GM23248 (cell line): ENCODE data around the gene SAG. TPM values are rescaled to one million over a fixed set of nuclear protein-coding genes. Genes with fewer than 3 reads are reported as not detected.

Experiments used
- DNase-seq: peaks from one replicate; pipeline ENCODE4 v3.0.0-alpha.2; 2015
- H2AFZ ChIP-seq: fragments of 200-600 bp; sonication (generic); 2 replicates; pipeline ENCODE4 v1.6.1; 2016; ENCODE audit warnings: antibody characterized with exemption
- H3F3A ChIP-seq: fragments of 200-600 bp; sonication (generic); 2 replicates; pipeline ENCODE4 v1.6.1; 2016; ENCODE audit warnings: mild to moderate bottlenecking, antibody characterized with exemption, mixed run types; ENCODE audit not compliant: insufficient read depth
- H3K27ac ChIP-seq: fragments of 200-600 bp; sonication (generic); 2 replicates; pipeline ENCODE4 v1.5.1; 2016; ENCODE audit warnings: mild to moderate bottlenecking
- H3K27me3 ChIP-seq: fragments of 200-600 bp; sonication (generic); replicated peaks from 2 replicates; pipeline ENCODE4 v1.6.1; 2016; ENCODE audit warnings: mild to moderate bottlenecking; ENCODE audit not compliant: insufficient read depth
- H3K36me3 ChIP-seq: fragments of 200-600 bp; sonication (generic); 2 replicates; pipeline ENCODE4 v1.6.1; 2016; ENCODE audit warnings: low read depth, mild to moderate bottlenecking
- H3K4me1 ChIP-seq: fragments of 200-600 bp; sonication (generic); 2 replicates; pipeline ENCODE4 v1.6.1; 2016; ENCODE audit warnings: mild to moderate bottlenecking; ENCODE audit not compliant: insufficient read depth
- H3K4me2 ChIP-seq: fragments of 200-600 bp; sonication (generic); one replicate; pipeline ENCODE4 v1.6.1; 2016; ENCODE audit warnings: mild to moderate bottlenecking; ENCODE audit not compliant: unreplicated experiment
- H3K4me3 ChIP-seq: fragments of 200-600 bp; sonication (generic); 2 replicates; pipeline ENCODE4 v1.5.1; 2016; ENCODE audit warnings: mild to moderate bottlenecking
- H3K79me2 ChIP-seq: fragments of 200-600 bp; sonication (generic); 2 replicates; pipeline ENCODE4 v1.6.1; 2016; ENCODE audit warnings: mild to moderate bottlenecking; ENCODE audit not compliant: insufficient read depth
- H3K9ac ChIP-seq: fragments of 200-600 bp; sonication (generic); 2 replicates; pipeline ENCODE4 v1.6.1; 2016; ENCODE audit warnings: mild to moderate bottlenecking
- H3K9me2 ChIP-seq: fragments of 200-600 bp; sonication (generic); 2 replicates; pipeline ENCODE4 v1.6.1; 2016; ENCODE audit warnings: mixed run types, mild to moderate bottlenecking, moderate library complexity; ENCODE audit not compliant: insufficient read depth
- H3K9me3 ChIP-seq: fragments of 200-600 bp; sonication (generic); one replicate; pipeline ENCODE4 v1.6.1; 2017; ENCODE audit warnings: low read depth
- H4K20me1 ChIP-seq: fragments of 200-600 bp; sonication (generic); 2 replicates; pipeline ENCODE4 v1.6.0; 2016; ENCODE audit not compliant: insufficient read depth
- EZH2 ChIP-seq: fragments of 200-600 bp; sonication (generic); IDR thresholded peaks from 2 replicates; pipeline ENCODE4 v1.6.1; 2018; ENCODE audit warnings: antibody characterized with exemption, mild to moderate bottlenecking; ENCODE audit not compliant: insufficient read depth, poor library complexity, severe bottlenecking
- EZH2phosphoT487 ChIP-seq: fragments of 200-600 bp; sonication (generic); IDR thresholded peaks from 2 replicates; pipeline ENCODE4 v1.6.1; 2018; ENCODE audit warnings: antibody characterized with exemption, moderate library complexity, mild to moderate bottlenecking, low read depth; ENCODE audit not compliant: insufficient read depth
- WGBS, 2 experiments: methylation state at CpG; one replicate each; pipeline ENCODE4 v1.1.6; 2015 to 2017; ENCODE audit warnings: low lambda C conversion rate in 2 of 2, low coverage in 1 of 2; ENCODE audit errors: missing lambda C conversion rate in 2 of 2; 5-methylcytosine and 5-hydroxymethylcytosine counted together
- in situ Hi-C: fragments of 300-500 bp; cut with MboI; formaldehyde crosslinking; loops from 2 replicates; pipeline ENCODE4 v1.15.0; 2020
- polyA plus RNA-seq: library from polyadenylated mRNA; unstranded; fragments of >200 nt; fragmentation: Nextera tagmentation; extraction: Ambion mirVana; gene quantifications from 2 replicates; pipeline ENCODE4 v1.2.1, GENCODE V29; 2016
- total RNA-seq: library from RNA; depleted of rRNA; stranded (reverse); fragments of >200 nt; shearing (Covaris generic); gene quantifications from 2 replicates; pipeline ENCODE4 v1.2.3, GENCODE V29; 2014

The SAG gene
- total and polyA plus RNA-seq, 2 experiments from 2014 or later = not detected

DNA sequence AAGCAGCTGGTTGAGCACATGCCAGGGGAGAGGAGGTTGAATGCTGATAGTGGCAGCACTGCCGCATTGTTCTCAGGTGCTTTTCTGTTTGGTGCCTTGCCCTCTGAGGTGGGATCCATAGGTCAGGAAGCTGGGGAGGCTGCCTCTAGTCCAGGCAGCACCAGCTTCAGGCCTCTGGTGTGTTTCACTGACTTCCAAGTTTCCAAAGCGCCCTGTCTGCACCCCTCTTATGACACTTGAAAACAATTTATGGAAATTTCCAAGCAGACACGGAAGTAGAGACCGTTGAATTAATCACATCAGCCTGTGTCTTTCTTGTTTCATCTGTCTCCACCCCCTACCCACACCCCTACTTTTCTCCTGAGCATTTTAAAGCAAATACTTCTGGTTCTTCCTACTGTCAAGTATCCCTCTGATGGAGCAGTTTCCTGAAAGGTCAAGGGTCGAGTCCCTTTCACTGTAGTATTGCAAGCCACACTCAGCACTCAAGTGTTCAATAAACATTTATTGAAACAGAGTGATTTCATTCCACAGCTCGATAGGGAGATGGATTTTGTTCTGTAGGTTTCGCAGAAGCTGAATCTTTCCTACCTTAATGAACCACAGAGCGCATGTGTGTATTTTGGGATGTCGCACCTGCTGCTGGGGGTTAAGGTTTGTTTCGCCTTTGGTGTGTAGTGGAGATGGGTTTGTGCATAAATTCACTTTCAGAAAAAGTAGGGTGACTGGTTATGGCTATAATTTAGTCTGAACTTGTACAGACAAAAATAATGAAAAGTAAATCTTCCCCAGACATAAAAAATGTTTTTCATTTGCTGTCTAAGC lies 68.1 kb downstream of the SAG start:
- in situ Hi-C loops = no loop called here
- Histone ChIP-seq H3K79me2 (0 out of 2 replicates have a peak, but pooled peaks cover 10% of the 10 kb centered on the region), H3K4me2 (no peak overlapping the region), H3K9ac (no peak overlapping the region), H3K9me2 (no peaks in the 10 kb centered on the region), H3K4me1 (no peaks in the 10 kb centered on the region), H3K9me3 (no peaks in the 10 kb centered on the region), H4K20me1 (no peaks in the 10 kb centered on the region), H3K36me3 (peaks cover 2% of the 10 kb centered on the region; the same call in 1 of the 2 replicates), H2AFZ (no peak overlapping the region), H3K27me3 (no peaks in the 10 kb centered on the region), H3K27ac (no peak overlapping the region), H3F3A (no peaks in the 10 kb centered on the region), H3K4me3 (no peak overlapping the region)
- WGBS, 2 experiments = 75 to 78% methylated on average over 10 of the region's 10 CpGs
- DNase-seq = no peak
- TF ChIP-seq EZH2 (no peak), EZH2phosphoT487 (no peak)

DNA sequence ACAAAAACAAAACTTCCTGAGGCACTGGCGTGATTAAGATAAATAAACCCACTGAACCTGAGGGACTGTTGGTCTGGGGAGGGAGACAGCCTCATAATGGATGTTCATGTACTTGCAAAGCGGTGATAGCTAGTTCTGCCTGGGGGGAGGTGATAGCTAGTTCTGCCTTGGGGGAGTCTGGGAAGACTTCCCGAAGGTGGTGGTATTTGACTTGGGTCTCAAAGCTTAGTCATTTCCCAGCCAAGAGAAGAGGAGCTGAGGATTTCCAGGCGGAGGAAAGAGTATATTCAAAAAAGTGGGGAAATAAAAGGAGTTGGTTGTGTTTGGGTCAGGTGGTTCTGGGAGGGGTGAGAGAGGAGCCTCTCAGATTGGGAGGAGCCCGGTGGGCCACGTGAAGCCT lies 71.4 kb downstream of the SAG start:
- H3K9me2 ChIP-seq = no peaks in the 10 kb centered on the region
- H3K4me3 ChIP-seq = no peak overlapping the region
- H3K9me3 ChIP-seq = no peaks in the 10 kb centered on the region
- no peaks in the 10 kb centered on the region for H3K27me3 ChIP-seq
- H4K20me1 ChIP-seq = no peaks in the 10 kb centered on the region
- H3K79me2 ChIP-seq = no peaks in the 10 kb centered on the region
- H3K4me1 ChIP-seq = no peaks in the 10 kb centered on the region
- H3F3A ChIP-seq = no peaks in the 10 kb centered on the region
- DNase-seq = no peak
- H3K4me2 ChIP-seq = no peak overlapping the region
- no peak overlapping the region for H3K27ac ChIP-seq
- WGBS, 2 experiments = 88 to 94% methylated on average over 6 of the region's 6 CpGs
- H3K36me3 ChIP-seq = 0 out of 2 replicates have a peak, but pooled peaks cover 2% of the 10 kb centered on the region
- TF ChIP-seq EZH2 (no peak), EZH2phosphoT487 (no peak)
- H2AFZ ChIP-seq = no peak overlapping the region
- no peak overlapping the region for H3K9ac ChIP-seq
- in situ Hi-C loops = no loop called here

DNA sequence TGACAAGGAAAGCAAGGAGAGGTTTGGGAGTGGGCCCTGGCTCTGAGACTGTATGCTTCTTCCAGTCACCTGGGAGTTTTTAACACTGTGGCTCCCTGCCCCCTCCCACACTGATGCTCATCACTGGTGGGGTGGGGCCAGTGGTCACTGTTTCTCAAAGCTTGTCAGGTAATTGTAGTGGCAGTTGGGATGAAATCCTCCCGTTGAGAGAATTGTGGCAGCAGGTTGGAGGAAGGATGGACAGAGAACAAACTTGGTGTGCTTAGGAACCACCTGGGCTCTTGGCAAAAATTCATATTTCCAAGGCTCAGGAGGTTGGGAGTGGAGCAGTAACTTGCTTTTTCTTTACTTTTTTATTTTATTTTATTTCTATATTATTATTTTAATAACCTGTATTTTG lies 71.8 kb downstream of the SAG start:
- Histone ChIP-seq H3K27me3 (no peaks in the 10 kb centered on the region), H3K27ac (no peak overlapping the region), H3K9ac (no peak overlapping the region), H2AFZ (no peak overlapping the region), H3K9me3 (no peaks in the 10 kb centered on the region), H3K79me2 (no peaks in the 10 kb centered on the region), H3K9me2 (no peaks in the 10 kb centered on the region), H4K20me1 (no peaks in the 10 kb centered on the region), H3K4me1 (no peaks in the 10 kb centered on the region), H3F3A (no peaks in the 10 kb centered on the region), H3K4me3 (no peak overlapping the region), H3K36me3 (0 out of 2 replicates have a peak, but pooled peaks cover 2% of the 10 kb centered on the region), H3K4me2 (no peak overlapping the region)
- in situ Hi-C loops = no loop called here
- WGBS, 2 experiments = 82 to 89% methylated on average over 1 of the region's 1 CpG
- no peak for DNase-seq
- TF ChIP-seq EZH2phosphoT487 = no peak
- no peak for TF ChIP-seq EZH2

DNA sequence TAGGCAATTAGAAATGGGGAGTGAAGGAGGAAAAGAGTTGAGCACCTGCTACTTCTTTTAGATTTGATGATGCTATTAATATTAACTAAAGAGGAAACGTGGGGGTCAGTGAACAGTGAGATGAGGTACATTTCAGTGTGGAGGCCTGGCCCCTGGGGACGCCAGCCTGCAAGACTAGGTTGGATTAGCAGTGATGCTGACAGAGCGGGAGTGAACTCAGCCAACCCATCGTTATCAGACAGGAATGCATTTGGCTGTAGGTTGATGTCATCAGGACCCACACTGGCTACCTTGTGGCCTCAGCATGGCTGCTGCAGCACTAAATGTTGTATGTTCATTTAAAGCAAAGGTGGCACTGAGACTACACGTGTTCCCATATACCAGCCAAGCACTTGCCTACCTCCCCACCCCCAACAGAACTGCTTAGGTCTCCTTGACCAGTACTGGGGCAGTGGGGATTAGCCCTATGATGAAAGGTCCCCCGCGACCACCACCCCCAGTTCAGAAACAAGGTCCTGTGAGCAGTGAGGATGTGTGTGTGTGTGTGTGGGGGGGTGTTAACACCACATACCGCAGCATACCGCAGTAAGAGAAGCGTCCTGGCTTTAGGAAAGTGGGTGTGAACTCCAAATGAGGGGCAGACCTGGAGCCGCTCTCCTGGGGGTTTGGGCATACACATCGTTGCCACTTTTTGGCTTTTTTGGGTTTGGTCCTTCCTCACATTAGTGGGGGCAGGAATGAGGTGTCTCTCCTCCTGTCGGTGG lies 72.7 kb downstream of the SAG start:
- Histone ChIP-seq H3K9me3 (no peaks in the 10 kb centered on the region), H3K9me2 (no peaks in the 10 kb centered on the region), H3F3A (no peaks in the 10 kb centered on the region), H3K79me2 (no peaks in the 10 kb centered on the region), H3K4me2 (no peak overlapping the region), H2AFZ (no peak overlapping the region), H4K20me1 (no peaks in the 10 kb centered on the region), H3K27me3 (no peaks in the 10 kb centered on the region), H3K4me1 (no peaks in the 10 kb centered on the region), H3K36me3 (0 out of 2 replicates have a peak, but pooled peaks cover 2% of the 10 kb centered on the region), H3K4me3 (no peak overlapping the region), H3K27ac (no peak overlapping the region), H3K9ac (no peak overlapping the region)
- DNase-seq = no peak
- in situ Hi-C loops = no loop called here
- TF ChIP-seq EZH2 (no peak), EZH2phosphoT487 (no peak)
- 88 to 90% methylated on average over 13 of the region's 13 CpGs for WGBS, 2 experiments
